ENCODE results near the gene ZNF689.
"Not testable (repeated sequence)": the region's sequence is repeated elsewhere in the genome, so short reads cannot be mapped to it uniquely, and the experiment has no call there.

Gene ZNF689

DNA sequence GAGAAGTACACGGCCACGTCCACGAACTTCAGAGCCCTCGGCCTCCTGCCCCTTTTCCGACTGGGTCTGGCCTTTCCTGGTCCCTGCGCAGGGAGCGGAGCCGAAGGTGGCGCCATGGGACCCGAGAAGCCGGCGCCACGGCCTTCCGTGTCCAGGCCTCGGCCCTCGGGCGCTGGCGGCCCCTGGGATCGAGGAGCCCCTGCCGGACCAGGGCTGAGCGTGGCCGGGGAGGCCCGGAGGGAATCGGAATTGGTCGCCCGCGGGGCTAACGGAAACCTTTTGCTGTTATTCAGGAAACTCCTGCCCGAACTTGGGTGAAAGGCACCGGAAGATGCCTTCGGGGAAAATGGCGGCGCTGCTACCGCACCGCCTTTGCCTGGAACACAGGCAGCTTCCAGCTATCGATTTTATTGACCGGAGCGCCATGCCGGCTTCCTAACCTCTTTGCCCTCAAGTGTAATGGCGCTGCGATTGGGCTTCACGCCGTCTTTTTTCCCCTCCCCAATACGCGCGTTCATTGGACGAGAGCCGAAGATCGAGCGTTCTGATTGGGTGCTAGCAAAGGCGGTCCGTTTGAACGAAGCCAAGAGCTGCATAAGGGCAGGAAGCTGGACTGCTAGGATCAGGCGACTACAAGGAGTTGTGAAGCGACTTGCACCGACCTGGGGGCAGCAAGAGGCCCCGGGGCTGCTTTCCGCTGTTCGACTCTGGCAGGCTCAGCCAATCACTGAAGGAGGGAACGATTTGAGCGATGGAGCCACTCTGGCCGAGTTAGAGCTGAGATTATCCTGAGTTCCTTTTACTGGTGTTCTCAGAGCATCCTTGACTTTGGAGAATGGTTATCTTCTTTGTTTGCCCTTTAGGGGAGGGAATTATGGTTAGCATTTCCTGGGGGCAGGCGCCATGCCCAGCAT, at the start of gene ZNF689:
Gene ZNF689 (minus strand): TSS at position 464 of the 914 bp plus-strand sequence. CDS start 348 bp downstream, at position 116.
- DNase-seq (ENCODE audit: low spot score), result peak; percentile 99

DNA sequence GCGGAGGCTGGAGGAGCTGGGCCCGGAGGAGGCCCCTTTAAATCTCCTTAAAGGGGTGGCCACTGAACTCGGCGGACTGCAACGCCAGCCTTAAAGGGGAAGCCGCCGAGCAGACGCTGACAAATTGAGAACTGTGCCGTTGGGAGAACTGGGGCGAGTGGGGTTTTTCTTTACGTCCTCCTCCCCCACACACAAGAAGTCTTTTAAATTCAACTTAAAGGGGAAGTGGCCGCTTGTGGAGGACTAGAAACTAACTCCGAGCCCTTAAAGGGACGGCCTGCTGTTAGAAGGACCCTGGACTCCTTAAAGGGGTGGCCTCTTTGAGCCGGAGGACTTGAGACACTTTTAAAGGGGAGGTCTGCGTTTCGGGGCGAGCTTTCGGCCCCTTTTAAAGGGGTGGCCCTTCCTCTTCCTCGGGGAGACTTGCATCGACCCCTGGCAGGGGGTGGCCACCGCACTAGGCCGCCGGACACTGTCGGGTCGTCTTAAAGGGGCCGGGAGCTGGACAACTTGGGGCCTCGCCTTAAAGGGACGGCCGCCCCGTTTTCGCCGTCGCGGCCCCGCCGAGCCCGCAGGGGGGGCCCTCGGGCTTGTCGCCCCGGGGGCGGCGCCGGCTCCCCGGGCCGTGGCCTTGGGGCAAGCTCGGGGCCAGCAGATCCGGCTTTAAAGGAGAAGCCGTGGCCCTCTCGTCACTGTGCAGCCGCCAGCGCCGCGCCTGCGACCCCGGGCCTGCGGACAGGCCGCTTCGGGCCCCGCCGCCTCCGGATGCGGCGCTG, 48.7 kb upstream of the ZNF689 start:
- peak; percentile 98 for DNase-seq (ENCODE audit: low spot score)

DNA sequence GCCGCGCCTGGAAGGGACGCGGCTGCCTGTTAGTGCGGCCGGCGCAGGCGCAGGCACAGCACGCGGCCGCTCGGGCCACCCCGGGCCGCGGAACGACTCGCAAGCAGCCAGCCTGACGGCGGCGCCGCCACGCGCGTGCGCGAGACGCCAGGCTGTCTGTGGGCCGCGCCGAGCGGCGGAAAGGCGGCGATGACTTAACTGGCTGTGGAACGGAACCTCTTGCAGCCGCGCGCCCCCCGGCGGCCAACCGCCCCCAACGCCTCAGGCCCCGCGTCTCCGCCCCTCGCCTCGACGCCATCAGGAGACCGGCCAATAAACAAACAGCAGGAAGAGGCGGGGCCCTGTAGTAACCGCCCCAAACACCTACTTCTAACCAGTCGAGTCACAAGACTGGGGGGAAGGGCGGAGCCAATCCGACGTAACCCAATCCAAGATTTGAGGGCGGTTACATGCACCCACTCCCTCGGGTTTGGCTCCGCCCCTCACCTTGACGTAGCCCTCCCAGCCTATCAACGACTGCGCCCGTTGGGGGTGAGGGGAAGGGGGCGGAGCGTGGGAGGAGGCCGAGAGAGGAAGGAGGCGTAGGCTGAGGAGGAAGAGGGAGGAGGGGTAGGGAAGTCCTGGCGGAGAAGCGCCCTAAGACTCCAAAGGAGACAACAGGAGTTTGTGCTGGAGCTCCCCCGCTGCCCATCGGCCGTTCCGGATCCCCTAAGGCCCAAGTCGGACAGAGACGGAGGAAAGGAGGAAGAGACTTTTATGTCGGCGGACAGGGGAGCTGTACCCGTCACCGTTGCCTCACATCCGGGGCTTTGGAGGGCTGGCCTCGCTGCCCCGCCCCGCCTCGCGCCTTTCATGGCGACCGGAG, 47.9 kb upstream of the ZNF689 start, which contains the start of gene FBRS:
Gene FBRS (plus strand): TSS at position 566 of the 865 bp plus-strand sequence. CDS start 1,088 bp downstream, outside the sequence.
- peak; percentile 100 for DNase-seq (ENCODE audit: low spot score)

DNA sequence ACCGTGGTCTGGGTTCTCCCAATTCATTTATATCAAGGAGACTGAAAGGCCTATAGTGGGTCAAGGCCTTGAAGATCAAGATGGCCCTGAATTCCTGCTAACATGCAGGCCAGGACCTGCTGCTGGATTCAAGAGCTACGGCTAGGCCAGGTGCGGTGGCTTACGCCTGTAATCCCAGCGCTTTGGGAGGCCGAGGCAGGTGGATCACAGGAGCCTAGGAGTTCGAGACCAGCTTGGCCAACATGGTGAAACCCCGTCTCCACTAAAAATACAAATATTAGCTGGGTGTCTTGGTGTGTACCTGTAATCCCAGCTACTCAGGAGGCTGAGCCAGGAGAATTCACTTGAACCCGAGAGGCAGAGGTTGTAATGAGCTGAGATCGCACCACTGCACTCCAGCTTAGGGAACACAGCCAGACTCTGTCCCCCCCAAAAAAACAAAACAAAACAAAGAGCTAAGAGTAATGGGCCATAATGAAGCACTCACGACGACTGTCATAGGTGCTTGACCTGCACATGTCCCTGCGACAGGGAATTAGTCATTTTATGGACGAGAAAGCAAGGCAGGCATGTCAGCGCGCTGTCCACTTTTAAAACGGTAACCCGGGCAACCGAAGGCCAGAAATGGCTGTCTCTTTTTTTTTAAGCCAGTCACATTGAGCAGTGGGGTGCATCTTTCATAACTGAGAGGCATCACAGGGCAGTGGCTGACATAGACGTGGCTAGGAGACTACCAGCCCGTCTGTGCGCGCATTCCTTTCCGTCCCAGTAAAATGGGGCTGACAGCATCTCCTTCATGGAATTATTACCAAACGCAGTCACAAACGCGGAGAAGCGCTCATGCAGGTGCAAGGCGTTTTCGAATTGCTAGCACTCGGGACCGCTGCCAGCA, 47.0 kb upstream of the ZNF689 start:
- DNase-seq (ENCODE audit: low spot score), result no peak

DNA sequence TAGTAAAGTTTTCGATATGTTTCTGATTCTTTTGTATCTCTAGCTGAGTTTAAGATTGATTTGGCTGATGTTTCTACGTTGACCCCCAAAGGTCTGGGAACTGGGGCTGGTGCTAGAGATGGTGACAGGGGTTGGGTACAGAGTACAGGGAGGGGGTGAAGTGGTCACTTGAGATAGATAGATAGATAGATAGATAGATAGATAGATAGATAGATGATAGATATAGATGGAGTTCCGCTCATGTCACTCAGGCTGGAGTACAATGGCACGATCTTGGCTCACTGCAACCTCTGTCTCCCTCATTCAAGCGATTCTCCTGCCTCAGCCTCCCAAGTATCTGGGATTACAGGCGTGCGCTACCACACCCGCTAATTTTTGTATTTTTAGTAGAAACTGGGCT, 46.2 kb upstream of the ZNF689 start:
- no peak for DNase-seq (ENCODE audit: low spot score)

DNA sequence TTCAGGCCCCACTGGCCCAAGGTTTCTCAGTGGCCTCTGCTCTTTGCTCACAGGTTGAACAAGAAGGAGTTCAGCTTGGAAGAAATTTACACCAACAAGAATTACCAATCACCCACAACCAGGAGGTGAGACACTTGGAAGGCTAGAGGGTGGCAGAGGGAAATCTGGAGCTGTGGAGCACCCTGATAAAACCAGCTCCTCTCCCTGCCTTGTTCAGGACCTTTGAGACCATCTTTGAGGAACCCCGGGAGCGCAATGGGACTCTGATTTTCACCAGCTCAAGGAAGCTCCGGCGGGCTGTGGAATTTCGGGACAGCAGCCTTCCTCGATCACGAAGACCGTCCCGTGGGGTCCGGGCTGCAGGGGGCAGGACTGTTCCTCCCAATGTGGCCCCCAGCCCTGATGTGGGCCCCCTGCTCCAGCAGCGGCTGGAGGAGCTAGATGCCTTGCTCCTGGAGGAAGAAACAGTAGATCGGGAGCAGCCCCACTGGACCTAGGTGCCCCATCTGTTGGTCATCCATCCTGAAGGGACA, 45.7 kb upstream of the ZNF689 start:
- DNase-seq (ENCODE audit: low spot score), result no peak

DNA sequence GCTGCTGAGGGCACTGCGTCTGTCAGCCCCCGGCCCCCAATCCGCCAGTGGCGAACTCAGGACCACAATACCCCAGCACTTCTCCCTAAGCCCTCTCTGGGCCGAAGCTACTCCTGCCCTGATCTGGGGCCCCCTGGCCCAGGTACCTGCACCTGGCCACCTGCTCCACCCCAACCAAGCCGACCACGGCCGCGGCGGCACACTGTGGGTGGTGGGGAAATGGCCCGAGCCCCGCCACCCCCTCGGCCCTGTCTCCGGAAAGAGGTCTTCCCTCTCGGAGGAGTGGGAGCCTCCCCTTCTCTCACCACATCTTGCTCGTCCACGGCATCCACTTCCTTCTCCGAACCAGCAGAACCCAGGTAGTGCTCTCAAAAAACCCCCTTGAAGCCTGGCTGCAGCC, 44.7 kb upstream of the ZNF689 start:
- no peak for DNase-seq (ENCODE audit: low spot score)

- no peak for DNase-seq (ENCODE audit: low spot score)
These were observed 42.5 kb upstream of the ZNF689 start for GRCh38 chr16:30652718-30653117.

DNA sequence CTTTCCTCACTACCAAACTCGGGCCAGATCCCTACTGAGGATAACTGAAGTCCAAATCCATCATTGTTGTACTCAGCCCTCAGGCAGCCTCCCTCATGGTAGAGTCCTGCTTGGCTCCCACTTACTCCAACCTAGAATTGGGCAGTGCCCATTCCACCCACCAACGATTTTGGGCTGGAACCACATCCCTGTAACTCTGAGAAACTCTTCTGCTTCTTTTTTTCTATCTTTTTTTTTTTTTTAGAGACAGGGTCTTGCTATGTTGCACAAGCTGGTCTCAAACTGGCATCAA, 41.8 kb upstream of the ZNF689 start:
- no peak for DNase-seq (ENCODE audit: low spot score)

DNA sequence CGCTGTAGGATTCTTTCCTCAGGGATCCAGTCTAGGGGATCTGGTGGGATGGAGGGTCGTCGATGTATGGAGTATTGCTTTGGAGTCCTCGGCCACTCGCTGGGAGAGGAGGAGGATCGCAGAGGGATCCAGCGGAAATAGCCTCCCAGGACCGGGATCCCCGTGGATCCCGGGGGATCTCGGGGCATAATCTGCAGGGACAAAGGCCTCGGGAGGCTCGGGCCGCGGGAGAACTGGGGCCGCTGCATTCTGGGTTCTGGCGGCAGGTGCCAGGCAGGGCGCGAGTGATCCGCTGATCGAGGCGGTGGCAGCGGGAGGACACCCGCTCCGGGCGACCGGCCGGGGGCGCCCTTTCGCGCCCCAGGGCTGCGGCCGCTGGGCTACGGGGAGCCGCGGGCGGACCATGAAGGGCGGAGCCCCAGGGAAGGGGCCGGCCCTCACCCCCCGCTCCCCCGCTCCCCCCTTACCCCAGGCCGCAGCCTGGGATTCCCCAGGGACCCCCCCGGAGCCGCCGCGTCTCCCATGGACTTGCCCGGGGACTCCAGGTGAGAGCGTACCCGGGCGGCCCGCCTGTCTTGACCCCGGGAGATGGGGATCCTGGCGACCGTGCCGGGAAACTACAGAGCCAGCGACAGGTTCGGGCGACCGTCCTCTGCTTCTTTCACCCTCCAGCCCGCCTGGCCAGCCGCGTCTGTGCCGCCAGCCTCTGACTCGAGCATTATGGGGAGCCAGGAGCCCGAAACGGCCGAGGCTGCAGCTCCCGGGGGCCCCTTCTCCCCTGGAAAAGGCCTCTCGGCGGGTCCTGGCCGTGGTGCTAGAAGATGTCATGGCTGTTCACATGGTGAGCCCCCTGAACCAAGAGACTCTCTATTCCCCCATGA, 41.2 kb upstream of the ZNF689 start:
- DNase-seq (ENCODE audit: low spot score), result peak; percentile 87

- DNase-seq (ENCODE audit: low spot score), result peak; percentile 99
These were observed 40.4 kb upstream of the ZNF689 start, which contains the start of gene PRR14 for GRCh38 chr16:30650369-30651123. Gene PRR14 (plus strand): TSS chr16:30650960. CDS start chr16:30651646, 686 bp downstream.

- no peak for DNase-seq (ENCODE audit: low spot score)
These were observed 39.7 kb upstream of the ZNF689 start for GRCh38 chr16:30649725-30650368.

DNA sequence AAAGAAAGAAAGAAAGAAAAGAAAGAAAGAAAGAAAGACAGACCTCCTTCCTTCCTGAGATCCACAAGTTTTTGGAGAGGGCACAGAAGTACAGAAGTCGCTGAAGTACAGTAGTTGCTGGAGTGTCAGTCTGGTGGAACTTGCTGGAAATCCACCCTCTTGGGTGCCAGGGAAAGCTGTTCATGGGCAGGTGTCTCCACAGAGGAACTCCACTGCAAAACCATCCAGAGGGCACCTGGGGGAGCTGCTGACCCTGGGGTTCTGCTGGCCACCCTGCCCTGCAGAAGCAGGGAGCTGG, 37.0 kb upstream of the ZNF689 start:
- DNase-seq (ENCODE audit: low spot score), result no peak

DNA sequence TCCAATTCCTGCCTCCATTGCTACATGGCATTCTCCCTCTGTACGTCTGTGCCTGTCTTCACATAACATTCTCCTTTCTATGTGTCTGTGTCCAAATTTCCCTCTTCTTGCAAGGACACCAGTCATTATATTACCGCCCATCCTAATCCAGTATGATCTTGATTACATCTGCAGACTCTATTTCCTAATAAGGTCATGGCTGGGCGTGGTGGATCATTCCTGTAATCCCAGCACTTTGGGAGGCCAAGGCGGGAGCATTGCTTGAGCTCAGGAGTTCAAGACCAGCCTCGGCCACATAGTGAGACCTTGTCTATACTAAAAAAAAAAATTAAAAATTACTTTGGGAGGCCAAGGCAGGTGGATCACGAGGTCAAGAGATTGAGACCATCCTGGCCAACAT, 35.5 kb upstream of the ZNF689 start:
- no peak for DNase-seq (ENCODE audit: low spot score)

GRCh38 chr16:30644334-30644830, 34.2 kb upstream of the ZNF689 start:
- DNase-seq (ENCODE audit: low spot score), result no peak

GRCh38 chr16:30641378-30641982, 31.3 kb upstream of the ZNF689 start:
- DNase-seq (ENCODE audit: low spot score), result no peak

DNA sequence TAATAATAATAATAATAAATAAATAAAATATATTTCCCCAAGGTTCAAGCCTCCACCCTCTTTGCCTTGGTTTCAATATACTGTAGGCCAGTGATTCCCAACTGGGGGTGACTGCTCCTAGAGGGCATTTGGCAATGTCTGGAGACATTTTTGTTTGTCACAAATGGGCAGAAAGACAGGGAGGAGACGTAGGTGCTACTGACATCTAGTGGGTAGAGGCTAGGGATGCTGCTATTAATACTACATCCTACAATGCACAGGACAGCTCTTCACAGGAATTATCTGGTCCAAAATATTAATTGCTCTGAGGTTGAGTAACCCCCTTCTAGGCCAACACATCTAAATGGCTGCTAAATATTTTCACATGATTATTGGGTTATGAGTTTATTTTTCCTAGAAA, 27.8 kb upstream of the ZNF689 start:
- peak; percentile 78 for DNase-seq (ENCODE audit: low spot score)

GRCh38 chr16:30637139-30637538, 26.9 kb upstream of the ZNF689 start:
- DNase-seq (ENCODE audit: low spot score), result not testable (repeated sequence)
